AG20443 (cell line): Measurements from ENCODE around the gene NADSYN1.

ENCODE experiments used
- DNase-seq: peaks from one replicate; pipeline ENCODE4 v3.0.0; 2012; ENCODE audit warnings: low spot score, mixed read lengths

NADSYN1 gene

GRCh38 chr11:71474141-71474770, 21.3 kb downstream of the NADSYN1 start:
- no peak for DNase-seq

- no peak for DNase-seq
Measured at GRCh38 chr11:71474771-71475483, 21.9 kb downstream of the NADSYN1 start.

- DNase-seq, result no peak
Measured at GRCh38 chr11:71476031-71476430, 23.0 kb downstream of the NADSYN1 start.

- no peak for DNase-seq
Measured at GRCh38 chr11:71476926-71477640, 24.1 kb downstream of the NADSYN1 start.

- DNase-seq, result no peak
Measured at GRCh38 chr11:71477641-71478527, 24.9 kb downstream of the NADSYN1 start.

GRCh38 chr11:71478528-71478840, 25.5 kb downstream of the NADSYN1 start:
- DNase-seq, result no peak

GRCh38 chr11:71481101-71481960, 28.3 kb downstream of the NADSYN1 start:
- DNase-seq, result no peak

- no peak for DNase-seq
Measured at GRCh38 chr11:71482216-71482615, 29.2 kb downstream of the NADSYN1 start.

GRCh38 chr11:71482746-71483364, 29.9 kb downstream of the NADSYN1 start:
- no peak for DNase-seq

- DNase-seq, result no peak
Measured at GRCh38 chr11:71483692-71484091, 30.7 kb downstream of the NADSYN1 start.

- no peak for DNase-seq
Measured at GRCh38 chr11:71484248-71485062, 31.5 kb downstream of the NADSYN1 start.

- no peak for DNase-seq
Measured at GRCh38 chr11:71485063-71485399, 32.0 kb downstream of the NADSYN1 start.

- no peak for DNase-seq
Measured at GRCh38 chr11:71485466-71485865, 32.5 kb downstream of the NADSYN1 start.

GRCh38 chr11:71486320-71486719, 33.3 kb downstream of the NADSYN1 start:
- DNase-seq, result no peak

- no peak for DNase-seq
Measured at GRCh38 chr11:71488681-71489270, 35.8 kb downstream of the NADSYN1 start.

- no peak for DNase-seq
Measured at GRCh38 chr11:71489311-71490043, 36.5 kb downstream of the NADSYN1 start.

- no peak for DNase-seq
Measured at GRCh38 chr11:71490044-71490730, 37.2 kb downstream of the NADSYN1 start.

- no peak for DNase-seq
Measured at GRCh38 chr11:71490731-71491390, 37.9 kb downstream of the NADSYN1 start.
